NCI-H1436 (cell line): ENCODE results near the gene MESP1.
"Not testable (repeated sequence)": the region's sequence is repeated elsewhere in the genome, so short reads cannot be mapped to it uniquely, and the experiment has no call there.

Experiments
- DNase-seq: peaks from one replicate; lab custom pipeline; 2025; lab: John Stamatoyannopoulos, UW

MESP1 gene

GRCh38 chr15:89750560-89751542, at the start of gene MESP1:
TSS of gene MESP1 (minus strand) at chr15:89751249. CDS start at chr15:89751231, 18 bp downstream.
- DNase-seq = peak; percentile 88

GRCh38 chr15:89799918-89800498, 49.0 kb upstream of the MESP1 start:
- no peak for DNase-seq

- no peak for DNase-seq
These were observed 48.2 kb upstream of the MESP1 start for GRCh38 chr15:89799011-89799911.

GRCh38 chr15:89797678-89798201, 46.7 kb upstream of the MESP1 start:
- no peak for DNase-seq

GRCh38 chr15:89795996-89796395, 44.9 kb upstream of the MESP1 start:
- DNase-seq = no peak

GRCh38 chr15:89794627-89795241, 43.7 kb upstream of the MESP1 start:
- DNase-seq = no peak

GRCh38 chr15:89792106-89792805, 41.2 kb upstream of the MESP1 start:
- DNase-seq = no peak

GRCh38 chr15:89790661-89791060, 39.6 kb upstream of the MESP1 start:
- DNase-seq = no peak

- no peak for DNase-seq
These were observed 39.2 kb upstream of the MESP1 start for GRCh38 chr15:89790206-89790605.

GRCh38 chr15:89788585-89788984, 37.5 kb upstream of the MESP1 start:
- not testable (repeated sequence) for DNase-seq

- DNase-seq = no peak
These were observed 36.9 kb upstream of the MESP1 start for GRCh38 chr15:89787944-89788343.

- DNase-seq = no peak
These were observed 34.7 kb upstream of the MESP1 start for GRCh38 chr15:89785774-89786140.

- DNase-seq = no peak
These were observed 34.2 kb upstream of the MESP1 start for GRCh38 chr15:89785064-89785773.

GRCh38 chr15:89784686-89784960, 33.6 kb upstream of the MESP1 start:
- no peak for DNase-seq

- no peak for DNase-seq
These were observed 33.0 kb upstream of the MESP1 start for GRCh38 chr15:89783861-89784685.

- DNase-seq = no peak
These were observed 32.2 kb upstream of the MESP1 start for GRCh38 chr15:89783111-89783860.

- DNase-seq = not testable (repeated sequence)
These were observed 31.5 kb upstream of the MESP1 start for GRCh38 chr15:89782619-89782950.

- DNase-seq = no peak
These were observed 31.0 kb upstream of the MESP1 start for GRCh38 chr15:89781891-89782618.
